Stimulated activated CD8-positive, alpha-beta memory T cell treated with anti-CD3 and anti-CD28 coated beads, Interleukin-15, amount 100 ng/mL, for 48 hours (primary cell): ENCODE measurements around the gene OOSP4B.
"Not testable (repeated sequence)": the region's sequence is repeated elsewhere in the genome, so short reads cannot be mapped to it uniquely, and the experiment has no call there.

Experiments
- DNase-seq, 2 donors: peaks; one replicate each; pipeline ENCODE4 v3.0.0-alpha.2; 2020; ENCODE audit warnings: low read depth in 2 of 2

The OOSP4B gene

DNA sequence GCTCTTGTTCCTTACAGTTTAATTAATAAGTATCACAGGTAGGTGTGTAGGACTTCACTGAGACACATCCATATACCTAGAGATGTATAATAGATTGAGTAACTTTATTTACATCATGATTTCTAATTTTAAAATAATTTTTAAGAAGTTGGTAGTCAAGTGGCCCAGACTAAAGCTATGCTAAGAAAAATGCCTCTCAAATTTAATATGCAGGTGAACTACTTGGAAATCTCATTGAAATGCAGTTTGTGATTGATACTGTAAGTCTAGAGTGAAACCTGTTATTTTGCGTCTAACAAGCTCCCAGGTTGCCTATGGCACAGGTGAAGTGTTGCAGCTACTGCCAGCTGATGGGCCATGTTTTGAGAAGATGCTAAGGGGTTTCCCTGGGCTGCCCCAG is at the start of gene OOSP4B:
TSS of gene OOSP4B (plus strand) at position 301 of the 400 bp plus-strand sequence.
- no peak for DNase-seq

DNA sequence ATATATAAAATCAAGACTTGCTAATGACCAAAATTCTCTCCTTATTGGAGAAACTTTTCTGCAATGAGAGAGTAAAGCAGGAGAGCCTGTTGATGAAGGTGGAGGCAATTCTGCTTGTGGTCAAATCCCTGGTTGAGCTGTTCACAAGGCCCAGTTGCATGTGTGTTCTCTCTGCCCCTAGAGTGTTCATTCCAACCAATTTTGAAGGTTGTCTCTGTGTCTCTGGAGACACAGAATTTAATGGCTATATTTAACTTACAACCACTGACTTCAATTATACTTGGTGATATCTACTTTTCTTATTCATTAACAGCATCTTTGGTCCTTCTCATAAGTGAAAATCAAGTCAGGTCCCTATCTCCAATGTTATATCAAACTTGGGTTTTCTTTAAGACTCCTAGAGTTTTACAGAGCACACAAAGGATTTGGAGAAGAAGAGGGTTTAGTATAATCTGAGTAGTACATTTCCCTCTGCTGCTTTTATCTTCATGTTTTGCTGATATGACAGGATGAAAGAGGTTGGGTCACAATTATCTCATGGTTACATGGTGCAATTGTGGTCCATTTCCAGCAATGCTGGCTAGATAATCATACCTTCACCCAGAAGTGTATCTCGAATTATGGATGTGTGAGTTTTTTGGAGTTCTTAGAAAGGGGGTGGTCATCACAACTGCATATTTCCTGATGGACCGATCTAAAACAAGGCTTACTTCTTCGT is 49.1 kb upstream of the OOSP4B start:
- no peak for DNase-seq

DNA sequence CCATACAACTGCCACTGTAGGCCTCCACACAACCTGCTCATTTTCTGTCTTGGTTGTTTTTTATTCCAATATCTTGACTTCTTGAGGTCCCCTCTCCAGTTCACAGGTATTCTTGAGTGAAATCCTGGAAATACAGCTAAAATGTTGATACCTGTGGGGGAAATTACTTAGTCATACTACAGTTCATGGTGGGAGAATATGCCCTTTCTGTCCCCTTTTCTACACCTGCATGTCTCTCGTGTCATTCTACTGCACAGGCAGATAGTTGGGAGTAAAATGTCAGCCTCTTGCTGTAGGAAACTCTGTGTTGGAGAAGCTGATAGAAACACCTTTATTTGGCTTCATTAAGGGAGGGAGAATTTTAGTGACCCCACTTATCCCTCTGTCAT is 48.6 kb upstream of the OOSP4B start:
- no peak for DNase-seq

DNA sequence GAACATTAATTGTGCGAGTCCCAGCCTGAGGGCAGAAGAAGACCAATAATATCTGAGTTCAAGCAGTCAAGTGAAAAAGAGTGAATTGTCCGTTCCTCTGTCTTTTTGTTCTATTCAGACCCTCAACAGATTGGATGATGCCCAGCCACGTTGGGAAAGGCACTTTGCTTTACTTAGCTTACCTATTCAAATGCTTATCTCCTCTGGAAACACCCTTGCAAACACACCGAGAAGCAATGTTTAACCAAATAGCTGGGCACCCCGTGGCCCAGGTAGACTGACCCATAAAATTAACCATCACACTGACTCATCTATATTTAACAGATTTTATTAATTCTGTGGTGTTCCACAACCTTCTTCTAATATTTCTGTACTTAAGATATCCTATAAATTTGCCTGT is 43.9 kb upstream of the OOSP4B start:
- DNase-seq: no peak

DNA sequence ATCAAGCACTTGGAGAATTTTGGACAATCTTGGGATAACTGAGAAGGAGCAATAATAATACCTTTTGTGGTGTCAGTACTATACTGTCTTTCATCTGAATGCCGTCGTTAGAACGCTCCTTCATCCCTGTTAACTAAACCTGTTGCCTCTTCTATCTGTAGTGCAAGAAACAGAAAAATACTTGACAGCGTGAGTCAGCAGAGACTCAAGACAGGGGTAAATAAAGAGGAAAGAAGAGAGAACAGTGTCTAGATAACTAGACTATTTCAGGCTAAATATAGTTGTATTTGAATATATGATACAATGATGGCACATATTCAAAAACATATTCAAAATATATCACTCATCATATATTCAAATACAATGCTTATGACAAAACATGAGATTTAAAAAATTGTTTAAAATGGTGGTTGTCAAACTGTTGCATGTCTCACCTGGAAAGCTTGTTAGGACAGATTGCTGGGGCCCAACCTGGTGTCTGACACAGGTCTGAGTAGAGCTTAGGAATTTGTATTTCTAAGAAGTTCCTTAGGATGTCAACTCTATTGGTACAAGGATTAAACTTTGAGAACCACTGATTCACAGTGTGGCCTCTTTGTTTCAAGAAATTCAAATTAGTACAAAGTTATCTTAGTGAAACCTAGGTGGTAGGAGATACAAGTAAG is 35.7 kb upstream of the OOSP4B start:
- no peak for DNase-seq

DNA sequence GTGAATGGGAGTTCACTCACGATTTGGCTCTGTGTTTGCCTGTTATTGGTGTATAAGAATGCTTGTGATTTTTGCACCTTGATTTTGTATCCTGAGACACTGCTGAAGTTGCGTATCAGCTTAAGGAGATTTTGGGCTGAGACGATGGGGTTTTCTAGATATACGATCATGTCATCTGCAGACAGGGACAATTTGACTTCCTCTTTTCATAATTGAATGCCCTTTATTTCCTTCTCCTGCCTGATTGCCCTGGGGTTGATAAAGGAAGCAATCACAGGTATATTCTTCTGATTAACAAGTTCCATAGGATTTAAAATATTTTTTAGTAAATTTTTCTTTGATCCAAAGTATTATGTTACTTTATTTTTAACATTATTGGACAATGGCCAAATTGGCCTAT is 34.9 kb upstream of the OOSP4B start:
- DNase-seq: not testable (repeated sequence)

DNA sequence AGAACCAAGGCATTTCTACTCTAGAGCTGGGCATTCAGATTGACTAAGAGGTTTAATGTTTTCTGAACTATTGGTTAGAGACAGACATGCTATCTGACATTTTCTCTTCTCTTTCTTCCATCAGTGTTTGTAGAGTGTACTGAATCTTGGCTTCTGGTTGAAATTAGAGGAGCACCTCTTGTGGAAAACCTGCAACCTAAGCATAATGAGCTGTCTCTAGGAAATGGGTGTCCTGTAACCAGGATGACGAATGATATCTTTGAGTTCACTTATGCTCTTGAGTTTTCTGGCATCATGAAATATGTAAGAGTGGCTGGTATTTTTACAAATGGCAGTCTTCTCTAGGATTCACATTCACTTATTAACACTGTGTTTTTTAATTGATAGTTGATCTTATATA is 33.8 kb upstream of the OOSP4B start:
- DNase-seq: no peak

DNA sequence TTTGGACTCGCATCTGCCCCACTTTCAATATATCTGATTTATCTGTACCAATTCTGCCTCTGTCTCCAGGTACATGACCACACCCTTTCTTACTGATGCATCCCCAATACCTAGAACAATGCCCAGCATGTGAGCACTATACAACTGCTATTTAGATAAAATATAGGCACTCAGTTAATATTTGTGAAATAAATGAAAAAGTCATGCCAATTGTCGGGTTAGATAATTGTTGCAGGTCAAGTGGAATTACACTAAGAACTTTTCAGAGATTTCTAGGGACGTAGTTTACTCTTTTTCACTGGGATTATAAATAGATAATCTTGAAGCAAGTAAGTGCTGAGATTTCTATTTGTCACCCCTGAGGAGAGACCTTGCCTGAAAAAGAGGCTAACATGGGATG is 32.6 kb upstream of the OOSP4B start:
- DNase-seq: no peak

DNA sequence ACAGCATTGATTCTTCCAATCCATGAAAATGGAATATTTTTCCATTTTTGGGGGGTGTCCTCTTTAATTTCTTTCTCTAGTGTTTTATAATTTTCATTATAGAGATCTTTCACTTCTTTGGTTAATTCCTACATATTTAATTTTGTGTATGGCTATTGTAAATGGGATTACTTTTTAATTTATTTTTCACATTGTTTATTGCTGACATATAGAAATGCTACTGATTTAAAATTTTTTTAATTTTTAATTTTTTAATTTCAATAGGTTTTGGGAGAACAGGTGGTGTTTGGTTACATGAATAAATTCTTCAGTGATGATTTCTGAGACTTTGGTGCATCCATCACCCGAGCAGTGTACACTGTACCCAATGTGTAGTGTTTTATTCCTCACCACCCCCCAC is 26.6 kb upstream of the OOSP4B start:
- DNase-seq: no peak

DNA sequence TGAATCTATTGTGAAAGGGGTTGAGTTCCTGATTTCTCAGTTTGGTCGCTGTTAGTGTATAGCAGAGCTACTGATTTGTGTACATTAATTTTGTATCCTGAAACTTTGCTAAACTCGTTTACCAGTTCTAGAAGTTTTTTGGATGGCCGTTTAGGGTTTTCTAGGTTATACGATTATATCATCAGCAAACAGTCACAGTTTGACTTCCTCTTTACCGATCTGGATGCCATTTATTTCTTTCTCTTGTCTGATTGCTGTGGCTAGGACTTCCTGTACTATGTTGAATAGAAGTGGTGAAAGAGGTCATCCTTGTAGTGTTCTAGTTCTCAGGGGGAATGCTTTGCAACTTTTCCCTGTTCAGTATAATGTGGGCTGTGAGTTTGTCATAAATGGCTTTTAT is 24.6 kb upstream of the OOSP4B start:
- DNase-seq: no peak

DNA sequence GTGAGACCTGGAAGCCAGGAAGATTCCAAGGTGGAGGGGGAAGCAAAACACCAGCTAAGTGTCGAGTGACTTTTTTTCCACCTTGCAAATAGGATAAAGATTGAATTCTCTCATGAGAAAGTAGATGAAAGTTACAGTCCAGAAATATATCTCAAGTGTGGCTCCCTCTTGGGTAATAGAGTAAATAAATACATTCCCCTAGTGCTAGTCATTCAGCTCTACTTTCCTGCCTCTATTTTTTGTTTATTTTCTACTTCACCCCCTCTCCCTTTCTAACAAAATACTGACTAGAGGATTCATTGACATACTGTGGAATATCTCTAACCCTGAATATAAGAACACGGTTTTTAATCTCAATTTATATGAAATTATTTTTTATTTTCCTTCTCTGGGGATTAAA is 19.2 kb upstream of the OOSP4B start:
- DNase-seq: no peak

DNA sequence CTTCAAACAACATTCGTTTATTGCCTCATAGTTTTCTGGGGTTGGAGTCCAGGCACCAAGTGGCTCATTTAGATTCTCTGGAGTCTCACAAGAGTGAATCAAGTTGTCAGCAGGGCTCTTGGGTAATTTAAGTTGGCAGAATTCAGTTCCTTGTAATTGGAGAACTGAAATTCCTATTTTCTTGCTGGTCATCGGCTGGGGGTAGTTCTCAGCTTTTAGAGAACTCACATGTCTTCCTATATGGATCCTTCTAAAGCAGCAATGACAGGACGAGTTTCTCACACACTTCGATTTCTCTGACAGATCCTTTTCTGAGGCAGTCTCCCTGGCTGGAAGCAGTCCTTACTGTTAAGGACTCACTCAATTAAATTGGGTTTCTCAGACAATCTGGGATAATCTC is 17.3 kb upstream of the OOSP4B start:
- DNase-seq: no peak

DNA sequence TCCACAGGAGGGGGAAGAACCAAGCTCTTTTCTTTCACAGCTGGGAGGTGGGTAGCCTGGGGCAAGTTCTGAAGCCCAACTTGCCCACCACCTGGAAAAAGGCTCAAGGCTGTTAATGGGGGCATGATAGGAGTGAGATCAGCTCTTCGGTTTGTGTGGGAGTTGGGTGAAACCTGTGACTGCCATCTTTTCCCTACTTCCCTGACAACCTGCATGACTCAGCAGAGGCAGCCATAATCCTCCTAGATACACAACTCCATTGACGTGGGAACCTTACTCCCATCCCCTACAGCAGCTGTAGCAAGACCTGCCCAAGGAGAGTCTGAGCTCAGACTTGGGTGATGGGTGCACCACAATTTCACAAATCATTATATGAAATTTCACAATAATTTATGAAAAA is 13.3 kb upstream of the OOSP4B start:
- DNase-seq: no peak

DNA sequence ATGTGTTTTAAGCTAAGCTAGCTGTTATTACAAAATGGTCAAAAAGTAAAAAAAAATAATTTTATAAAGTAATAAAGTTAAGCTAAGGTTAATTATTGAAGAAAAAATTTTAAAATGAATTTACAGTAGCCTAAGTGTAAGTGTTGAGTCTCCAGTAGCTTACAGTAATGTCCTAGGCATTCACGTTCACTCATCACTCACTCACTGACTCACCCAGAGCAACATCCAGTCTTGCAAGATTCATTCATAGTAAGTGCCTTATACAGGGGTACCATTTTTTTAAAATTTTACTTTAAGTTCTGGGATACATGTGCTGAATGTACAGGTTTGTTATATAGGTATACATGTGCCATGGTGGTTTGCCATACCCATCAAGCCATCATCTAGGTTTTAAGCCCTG is 11.6 kb upstream of the OOSP4B start:
- DNase-seq: no peak

DNA sequence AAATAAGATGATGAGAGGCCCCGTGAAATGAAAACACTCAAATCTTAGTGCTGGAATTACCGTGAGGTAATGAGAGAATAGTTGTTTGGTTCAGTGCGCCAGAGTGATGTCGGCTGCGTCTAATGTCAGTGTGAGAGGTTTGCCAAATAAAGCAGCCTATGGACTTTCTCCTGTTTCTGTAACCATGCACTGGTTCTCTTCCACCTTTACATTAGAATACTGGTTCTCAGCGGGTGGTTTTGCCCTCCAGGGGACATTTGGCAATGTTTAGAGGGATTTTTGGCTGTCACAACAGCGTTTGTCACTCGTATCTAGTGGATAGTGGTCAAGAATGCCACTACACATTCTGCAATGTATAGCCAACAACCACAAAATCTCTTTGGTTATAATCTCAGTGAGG is 1.1 kb downstream of the OOSP4B start:
- no peak for DNase-seq

DNA sequence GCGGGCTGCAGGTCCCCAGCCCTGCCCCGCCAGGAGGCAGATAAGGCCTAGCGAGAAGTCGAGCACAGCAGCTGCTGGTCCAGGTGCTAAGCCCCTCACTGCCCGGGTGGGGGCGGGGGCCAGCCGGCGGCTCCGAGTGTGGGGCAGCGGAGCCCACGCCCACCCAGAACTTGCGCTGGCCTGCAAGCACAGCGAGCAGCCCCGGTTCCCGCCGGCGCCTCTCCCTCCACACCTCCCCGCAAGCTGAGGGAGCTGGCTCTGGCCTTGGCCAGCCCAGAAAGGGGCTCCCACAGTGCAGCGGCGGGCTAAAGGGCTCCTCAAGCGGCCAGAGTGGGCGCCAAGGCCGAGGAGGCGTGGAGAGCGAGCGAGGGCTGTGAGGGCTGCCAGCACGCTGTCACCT is 3.4 kb downstream of the OOSP4B start:
- DNase-seq: not testable (repeated sequence)

DNA sequence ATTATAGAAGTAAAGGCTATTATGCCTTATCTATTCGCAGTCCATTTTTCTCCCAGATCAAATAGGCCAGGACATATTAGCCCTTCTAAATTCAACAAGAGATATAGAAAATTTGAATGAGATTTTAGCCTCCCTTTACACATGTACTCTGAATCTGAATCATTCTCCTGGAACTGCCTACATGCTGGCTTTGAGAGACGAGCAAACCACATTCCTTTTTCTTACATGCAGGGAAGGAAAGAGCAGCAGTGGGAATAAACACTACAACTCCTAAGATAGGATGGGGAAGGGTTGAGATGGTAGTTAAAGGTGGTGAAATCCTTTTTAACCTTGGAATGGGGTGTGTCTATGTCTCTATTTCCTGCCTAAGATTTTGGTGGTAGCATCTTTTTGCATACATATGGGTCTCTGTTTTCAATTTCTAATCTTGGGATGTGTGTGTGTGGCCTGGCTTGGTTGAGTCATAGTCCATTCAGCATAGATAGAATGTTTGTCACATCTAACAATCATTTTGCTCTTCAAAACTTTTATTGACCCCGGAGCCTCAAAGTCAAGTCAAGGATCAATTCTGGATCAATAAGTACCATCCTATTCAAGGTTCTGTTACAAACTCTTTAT is 12.1 kb downstream of the OOSP4B start:
- no peak for DNase-seq

DNA sequence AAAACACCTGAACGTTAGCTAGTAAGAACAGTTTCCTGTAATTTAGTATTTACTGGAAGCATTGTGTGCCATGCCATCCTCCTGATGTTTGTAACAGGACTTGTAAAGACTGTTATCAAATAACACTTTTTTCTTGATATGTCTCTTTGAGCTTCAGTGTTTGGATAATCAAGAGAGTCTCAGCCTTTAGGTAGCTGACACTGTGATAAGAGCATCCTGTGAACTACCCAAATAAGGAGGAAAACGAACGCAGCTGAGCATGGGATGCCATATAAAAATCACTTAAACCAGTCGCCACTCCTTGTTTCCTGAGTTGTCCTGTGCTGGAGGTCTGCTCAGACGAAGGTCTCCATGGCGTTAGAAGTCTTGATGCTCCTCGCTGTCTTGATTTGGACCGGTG is 23.1 kb downstream of the OOSP4B start, which contains the start of gene OOSP2:
TSS of gene OOSP2 (plus strand) at position 301 of the 400 bp plus-strand sequence. CDS start at position 352, 51 bp downstream.
- no peak for DNase-seq

DNA sequence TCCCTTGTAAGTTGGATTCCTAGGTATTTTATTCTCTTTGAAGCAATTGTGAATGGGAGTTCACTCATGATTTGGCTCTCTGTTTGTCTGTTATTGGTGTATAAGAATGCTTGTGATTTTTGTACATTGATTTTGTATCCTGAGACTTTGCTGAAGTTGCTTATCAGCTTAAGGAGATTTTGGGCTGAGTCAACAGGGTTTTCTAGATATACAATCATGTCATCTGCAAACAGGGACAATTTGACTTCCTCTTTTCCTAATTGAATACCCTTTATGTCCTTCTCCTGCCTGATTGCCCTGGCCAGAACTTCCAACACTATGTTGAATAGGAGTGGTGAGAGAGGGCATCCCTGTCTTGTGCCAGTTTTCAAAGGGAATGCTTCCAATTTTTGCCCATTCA is 33.4 kb downstream of the OOSP4B start:
- DNase-seq: not testable (repeated sequence)

DNA sequence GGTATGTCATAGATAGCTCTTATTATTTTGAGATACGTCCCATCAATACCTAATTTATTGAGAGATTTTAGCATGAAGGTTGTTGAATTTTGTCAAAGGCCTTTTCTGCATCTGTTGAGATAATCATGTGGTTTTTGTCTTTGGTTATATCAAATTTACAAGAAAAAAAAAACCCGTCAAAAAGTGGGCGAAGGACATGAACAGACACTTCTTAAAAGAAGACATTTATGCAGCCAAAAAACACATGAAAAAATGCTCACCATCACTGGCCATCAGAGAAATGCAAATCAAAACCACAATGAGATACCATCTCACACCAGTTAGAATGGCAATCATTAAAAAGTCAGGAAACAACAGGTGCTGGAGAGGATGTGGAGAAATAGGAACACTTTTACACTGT is 33.9 kb downstream of the OOSP4B start:
- DNase-seq: not testable (repeated sequence)

DNA sequence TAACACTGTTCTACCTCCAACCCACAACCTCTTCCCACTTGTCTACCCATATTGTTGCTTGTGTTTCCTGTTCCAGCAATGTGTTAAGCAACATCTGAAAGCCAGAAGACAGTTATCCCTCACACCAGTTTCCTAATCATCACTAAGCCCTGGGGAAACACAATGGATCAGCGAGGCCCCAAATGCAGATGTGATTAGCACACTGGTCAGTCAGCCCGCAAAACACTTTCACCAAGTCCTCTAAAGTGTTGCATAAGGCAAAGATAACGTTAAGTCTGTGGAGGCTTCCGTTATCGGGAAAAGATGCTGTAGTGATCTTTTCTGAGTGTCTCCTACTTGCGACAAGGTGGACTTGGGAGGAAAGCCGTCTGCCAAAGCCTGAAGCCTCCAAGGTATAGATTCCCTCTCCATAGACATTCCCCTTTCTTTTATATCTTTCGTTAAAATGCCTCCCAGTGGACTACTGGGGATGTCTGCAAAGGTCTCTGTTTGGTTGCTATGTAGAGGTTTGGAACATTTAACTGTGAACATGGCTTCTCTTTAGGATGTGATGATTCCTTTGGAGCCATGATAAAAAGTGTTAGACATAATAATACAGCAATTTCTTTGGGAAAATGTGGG is 39.5 kb downstream of the OOSP4B start, which contains the start of gene MS4A3:
TSS of gene MS4A3 (plus strand) at position 317 of the 621 bp plus-strand sequence. CDS start 4,496 bp downstream, outside the sequence.
- DNase-seq: no peak

DNA sequence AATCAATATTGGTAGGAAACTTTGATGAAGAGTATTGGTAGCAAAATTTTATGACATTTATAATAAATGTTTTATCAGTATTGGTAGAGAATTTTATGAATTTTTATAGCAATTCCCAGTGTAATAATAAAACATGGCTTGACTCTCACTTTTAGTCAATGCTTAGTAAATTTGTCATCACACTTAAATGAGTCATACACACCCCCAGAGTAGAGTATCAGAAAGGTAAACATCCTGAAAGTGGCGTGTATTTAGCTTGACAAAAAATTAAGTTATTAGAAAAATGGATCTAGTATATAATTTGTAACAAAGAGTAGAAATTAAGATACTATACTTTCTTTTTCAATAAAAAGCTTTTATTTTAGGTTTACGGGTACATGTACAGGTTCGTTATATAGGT is 42.1 kb downstream of the OOSP4B start:
- no peak for DNase-seq
